ENCODE data around the gene ARSI.
A peak's percentile ranks its signal among the peaks of the same experiment; 100 is the strongest.

The ARSI gene

DNA sequence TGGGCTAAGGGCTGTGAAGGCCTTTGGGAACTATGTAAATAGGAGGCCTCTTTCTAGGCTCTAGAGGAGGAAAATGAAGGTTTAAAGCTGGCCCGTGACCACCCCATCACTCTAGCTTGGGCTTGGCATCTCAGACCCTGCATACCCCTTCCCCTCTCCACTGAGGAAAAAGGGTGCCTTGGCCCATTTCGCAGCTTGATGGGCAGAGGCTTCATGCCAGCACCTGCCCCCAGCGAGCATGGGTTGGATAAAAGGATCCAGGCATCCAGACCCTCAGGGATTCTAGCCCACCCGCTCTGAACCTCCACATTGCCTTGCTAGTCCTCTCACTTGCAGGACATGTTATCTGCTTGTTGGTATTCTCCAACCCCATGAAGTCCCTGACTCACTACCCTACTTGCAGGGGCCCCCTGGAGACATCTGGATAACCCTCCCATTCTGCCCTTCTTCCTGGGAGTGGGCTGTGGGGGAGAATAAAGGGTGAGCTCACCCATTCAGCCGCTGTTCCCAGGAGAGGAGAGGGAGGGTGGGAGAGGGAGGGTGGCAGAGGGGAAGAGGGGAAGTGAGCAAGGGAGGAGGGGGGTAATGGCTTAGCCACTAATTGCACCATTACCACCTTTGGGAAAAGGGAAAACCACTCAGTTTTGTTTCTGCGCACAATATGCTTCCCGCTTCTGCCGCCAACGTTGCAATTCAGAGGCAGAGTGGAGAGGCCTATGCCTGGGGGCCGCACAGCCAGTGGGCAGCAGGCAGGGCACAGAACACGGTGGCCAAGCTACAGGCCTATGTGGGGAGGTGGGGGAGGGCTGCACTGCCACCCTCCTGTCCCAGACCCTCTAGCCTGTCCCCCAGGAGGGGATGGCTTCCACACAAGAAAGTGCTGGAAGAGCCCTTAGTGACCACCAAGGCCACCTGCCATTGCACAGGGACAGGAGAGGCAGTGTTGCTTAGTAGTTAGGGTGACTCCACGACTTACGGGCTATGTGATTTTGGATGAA, 11.0 kb downstream of the ARSI start:
- TF ChIP-seq, protein P1, sequence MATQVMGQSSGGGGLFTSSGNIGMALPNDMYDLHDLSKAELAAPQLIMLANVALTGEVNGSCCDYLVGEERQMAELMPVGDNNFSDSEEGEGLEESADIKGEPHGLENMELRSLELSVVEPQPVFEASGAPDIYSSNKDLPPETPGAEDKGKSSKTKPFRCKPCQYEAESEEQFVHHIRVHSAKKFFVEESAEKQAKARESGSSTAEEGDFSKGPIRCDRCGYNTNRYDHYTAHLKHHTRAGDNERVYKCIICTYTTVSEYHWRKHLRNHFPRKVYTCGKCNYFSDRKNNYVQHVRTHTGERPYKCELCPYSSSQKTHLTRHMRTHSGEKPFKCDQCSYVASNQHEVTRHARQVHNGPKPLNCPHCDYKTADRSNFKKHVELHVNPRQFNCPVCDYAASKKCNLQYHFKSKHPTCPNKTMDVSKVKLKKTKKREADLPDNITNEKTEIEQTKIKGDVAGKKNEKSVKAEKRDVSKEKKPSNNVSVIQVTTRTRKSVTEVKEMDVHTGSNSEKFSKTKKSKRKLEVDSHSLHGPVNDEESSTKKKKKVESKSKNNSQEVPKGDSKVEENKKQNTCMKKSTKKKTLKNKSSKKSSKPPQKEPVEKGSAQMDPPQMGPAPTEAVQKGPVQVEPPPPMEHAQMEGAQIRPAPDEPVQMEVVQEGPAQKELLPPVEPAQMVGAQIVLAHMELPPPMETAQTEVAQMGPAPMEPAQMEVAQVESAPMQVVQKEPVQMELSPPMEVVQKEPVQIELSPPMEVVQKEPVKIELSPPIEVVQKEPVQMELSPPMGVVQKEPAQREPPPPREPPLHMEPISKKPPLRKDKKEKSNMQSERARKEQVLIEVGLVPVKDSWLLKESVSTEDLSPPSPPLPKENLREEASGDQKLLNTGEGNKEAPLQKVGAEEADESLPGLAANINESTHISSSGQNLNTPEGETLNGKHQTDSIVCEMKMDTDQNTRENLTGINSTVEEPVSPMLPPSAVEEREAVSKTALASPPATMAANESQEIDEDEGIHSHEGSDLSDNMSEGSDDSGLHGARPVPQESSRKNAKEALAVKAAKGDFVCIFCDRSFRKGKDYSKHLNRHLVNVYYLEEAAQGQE (IDR thresholded peaks at IDR 0.05; ENCODE audit: insufficient replicate concordance, low read depth) = no peak
- TF ChIP-seq SPI1 (IDR thresholded peaks at IDR 0.05; ENCODE audit: borderline replicate concordance, low read depth) (peak; percentile 21; the same call in 1 of the 2 replicates), POLR2AphosphoS5 (IDR thresholded peaks at IDR 0.05; ENCODE audit: low read depth) (no peak)
- TF ChIP-seq, protein P2, sequence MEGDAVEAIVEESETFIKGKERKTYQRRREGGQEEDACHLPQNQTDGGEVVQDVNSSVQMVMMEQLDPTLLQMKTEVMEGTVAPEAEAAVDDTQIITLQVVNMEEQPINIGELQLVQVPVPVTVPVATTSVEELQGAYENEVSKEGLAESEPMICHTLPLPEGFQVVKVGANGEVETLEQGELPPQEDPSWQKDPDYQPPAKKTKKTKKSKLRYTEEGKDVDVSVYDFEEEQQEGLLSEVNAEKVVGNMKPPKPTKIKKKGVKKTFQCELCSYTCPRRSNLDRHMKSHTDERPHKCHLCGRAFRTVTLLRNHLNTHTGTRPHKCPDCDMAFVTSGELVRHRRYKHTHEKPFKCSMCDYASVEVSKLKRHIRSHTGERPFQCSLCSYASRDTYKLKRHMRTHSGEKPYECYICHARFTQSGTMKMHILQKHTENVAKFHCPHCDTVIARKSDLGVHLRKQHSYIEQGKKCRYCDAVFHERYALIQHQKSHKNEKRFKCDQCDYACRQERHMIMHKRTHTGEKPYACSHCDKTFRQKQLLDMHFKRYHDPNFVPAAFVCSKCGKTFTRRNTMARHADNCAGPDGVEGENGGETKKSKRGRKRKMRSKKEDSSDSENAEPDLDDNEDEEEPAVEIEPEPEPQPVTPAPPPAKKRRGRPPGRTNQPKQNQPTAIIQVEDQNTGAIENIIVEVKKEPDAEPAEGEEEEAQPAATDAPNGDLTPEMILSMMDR (IDR thresholded peaks at IDR 0.05; ENCODE audit: insufficient read depth, low read length) = no peak
- DNase-seq (ENCODE audit: low read depth in 1 of 2, low spot score in 1 of 2) = no peak
- peaks cover 2% of the 10 kb centered on the region for H3K27me3 ChIP-seq (ENCODE audit: insufficient read depth, poor library complexity, severe bottlenecking)
- H3K4me3 ChIP-seq (replicated peaks; ENCODE audit: insufficient read depth, low read length) = no peak overlapping the region
- H3K27ac ChIP-seq (replicated peaks) = no peak overlapping the region

DNA sequence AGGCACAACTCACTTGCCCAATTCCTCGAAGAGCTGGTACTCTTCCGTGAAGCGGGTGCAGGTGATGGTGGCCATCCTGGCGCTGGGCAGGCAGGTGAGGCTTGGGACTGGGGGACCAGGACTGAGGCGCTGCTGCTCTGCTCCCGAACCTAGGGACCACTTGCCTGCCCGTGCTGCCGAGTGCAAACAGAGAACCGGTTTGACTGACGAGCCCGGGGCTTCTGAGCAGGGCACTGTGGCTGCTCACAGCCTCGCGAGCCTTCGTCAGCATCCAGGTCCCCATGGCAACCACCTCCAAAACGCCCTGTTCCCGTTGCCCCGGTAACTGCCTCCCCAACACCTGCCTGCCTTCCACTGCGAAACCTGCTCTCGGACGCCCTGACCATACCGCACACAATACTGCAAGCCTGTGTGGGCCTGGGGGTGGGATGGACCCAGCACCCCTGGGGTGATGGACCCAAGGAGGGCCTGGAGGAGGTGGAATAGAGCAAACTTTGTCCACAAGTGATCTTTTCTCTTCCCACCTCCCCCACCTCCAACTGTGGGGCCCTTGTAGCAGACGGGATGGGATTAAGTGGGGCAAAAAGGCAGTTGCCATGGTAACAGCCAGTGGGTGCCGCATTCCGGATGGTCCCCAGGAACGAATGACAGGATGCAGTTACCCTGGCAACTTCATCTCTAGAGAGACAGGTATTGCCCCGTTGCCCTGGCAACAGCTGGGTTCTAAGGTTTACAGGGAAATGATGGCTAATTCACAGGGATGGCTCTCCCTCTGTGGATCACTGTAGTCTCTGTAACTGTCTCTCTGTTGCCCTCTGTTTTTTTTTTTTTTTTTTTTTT, 12.9 kb downstream of the ARSI start, which contains the start of gene CAMK2A:
CAMK2A (minus strand) TSS at position 223 of the 840 bp plus-strand sequence; CDS start at position 75, 148 bp downstream.
- no peak for TF ChIP-seq GABPA (IDR thresholded peaks at IDR 0.05; ENCODE audit: low read depth)
- no peak for TF ChIP-seq POLR2AphosphoS5 (IDR thresholded peaks at IDR 0.05; ENCODE audit: low read depth)
- TF ChIP-seq, protein P1 (IDR thresholded peaks at IDR 0.05; ENCODE audit: insufficient replicate concordance, low read depth) = no peak
- TF ChIP-seq, protein P2 (IDR thresholded peaks at IDR 0.05; ENCODE audit: insufficient read depth, low read length) = no peak
- TF ChIP-seq SPI1 (IDR thresholded peaks at IDR 0.05; ENCODE audit: borderline replicate concordance, low read depth) = no peak
- Histone ChIP-seq H3K4me3 (replicated peaks; ENCODE audit: insufficient read depth, low read length) (no peak within 1 kb of the TSS), H3K27ac (replicated peaks) (no peak within 1 kb of the TSS), H3K27me3 (ENCODE audit: insufficient read depth, poor library complexity, severe bottlenecking) (peaks cover 2% of the 10 kb centered on the region)
- DNase-seq (ENCODE audit: low read depth in 1 of 2, low spot score in 1 of 2) = no peak

DNA sequence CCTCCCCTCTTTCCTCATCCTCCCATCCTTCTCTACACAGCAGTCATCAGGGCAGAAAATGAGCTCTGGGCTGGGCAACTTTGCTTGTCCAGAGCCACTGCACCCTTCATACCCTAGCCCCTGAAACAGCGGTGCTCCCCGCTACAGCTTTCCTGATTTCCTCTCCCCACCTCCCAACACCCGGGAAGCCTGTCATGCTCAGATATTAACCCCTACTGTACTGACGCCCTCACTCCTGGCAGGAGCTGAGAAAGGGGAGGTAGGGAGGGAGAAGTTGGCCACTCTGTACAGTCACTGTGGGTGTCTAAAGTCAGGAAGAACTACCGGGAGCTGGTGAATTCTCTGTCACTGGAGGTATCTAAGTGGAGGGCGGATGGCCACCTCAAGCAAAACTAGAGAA, 13.9 kb downstream of the ARSI start:
- Histone ChIP-seq H3K27me3 (ENCODE audit: insufficient read depth, poor library complexity, severe bottlenecking) (peaks cover 2% of the 10 kb centered on the region), H3K4me3 (replicated peaks; ENCODE audit: insufficient read depth, low read length) (no peak overlapping the region), H3K27ac (replicated peaks) (no peak overlapping the region)
- TF ChIP-seq GABPA (IDR thresholded peaks at IDR 0.05; ENCODE audit: low read depth) (no peak), POLR2AphosphoS5 (IDR thresholded peaks at IDR 0.05; ENCODE audit: low read depth) (no peak), SPI1 (IDR thresholded peaks at IDR 0.05; ENCODE audit: borderline replicate concordance, low read depth) (no peak)
- TF ChIP-seq, protein P2 (IDR thresholded peaks at IDR 0.05; ENCODE audit: insufficient read depth, low read length) = no peak
- TF ChIP-seq, protein P1 (IDR thresholded peaks at IDR 0.05; ENCODE audit: insufficient replicate concordance, low read depth) = no peak
- no peak for DNase-seq (ENCODE audit: low read depth in 1 of 2, low spot score in 1 of 2)
